ENCODE data around the gene TMEM151A.
"Not testable (repeated sequence)": the region's sequence is repeated elsewhere in the genome, so short reads cannot be mapped to it uniquely, and the experiment has no call there.

TMEM151A gene

GRCh38 chr11:66310803-66311440 is 19.2 kb downstream of the TMEM151A start:
- not testable (repeated sequence) for DNase-seq (ENCODE audit: low spot score); H3K4me3 ChIP-seq (ENCODE audit: low read length in 2 of 2); H3K27ac ChIP-seq (replicated peaks; ENCODE audit: low read length); H3K79me1 ChIP-seq (ENCODE audit: low read depth, low read length); H3K9me3 ChIP-seq (replicated peaks in 1 of 2; ENCODE audit: control insufficient read depth in 2 of 2, insufficient read depth in 1 of 2, low read depth in 1 of 2, low read length in 2 of 2); H2BK12ac ChIP-seq (ENCODE audit: low read length); H3K9ac ChIP-seq (ENCODE audit: low read depth, low read length, poor library complexity); H2BK5ac ChIP-seq (ENCODE audit: low read length); H3K23ac ChIP-seq (ENCODE audit: low read depth, low read length, poor library complexity); H3K4ac ChIP-seq (ENCODE audit: low read length); H3K18ac ChIP-seq (ENCODE audit: low read length); H3K4me1 ChIP-seq (ENCODE audit: control insufficient read depth in 2 of 2, insufficient read depth in 1 of 2, low read depth in 1 of 2, low read length in 2 of 2); H4K91ac ChIP-seq (ENCODE audit: low read depth, low read length, poor library complexity); H3K27me3 ChIP-seq (ENCODE audit: control insufficient read depth in 3 of 3, insufficient read depth in 3 of 3, low read depth in 1 of 3, low read length in 3 of 3); H2BK120ac ChIP-seq (ENCODE audit: low read depth, low read length); H4K8ac ChIP-seq (ENCODE audit: low read depth, low read length); H3K14ac ChIP-seq (ENCODE audit: low read length); H3K4me2 ChIP-seq (ENCODE audit: insufficient read depth, low read length, poor library complexity, severe bottlenecking); H3K36me3 ChIP-seq (replicated peaks in 1 of 2; ENCODE audit: control insufficient read depth in 2 of 2, insufficient read depth in 2 of 2, low read length in 2 of 2)
- Histone ChIP-seq H2AK5ac (ENCODE audit: low read depth, low read length) (peak overlapping the region; percentile 76), H2BK15ac (ENCODE audit: low read length) (peak overlapping the region; percentile 51), H2AFZ (ENCODE audit: low read length) (peak overlapping the region; percentile 93)
- WGBS, 2 donors (ENCODE audit: extremely low coverage in 2 of 2, insufficient read length in 2 of 2, insufficient replicate concordance in 1 of 2) = no CpG with 5 or more reads among the region's 18 CpGs

- Histone ChIP-seq H3K4me2 (ENCODE audit: insufficient read depth, low read length, poor library complexity, severe bottlenecking) (peak overlapping the region; percentile 64), H3K27ac (replicated peaks; ENCODE audit: low read length) (no peak overlapping the region), H3K79me1 (ENCODE audit: low read depth, low read length) (no peaks in the 10 kb centered on the region), H2AFZ (ENCODE audit: low read length) (peak overlapping the region; percentile 93), H2BK12ac (ENCODE audit: low read length) (no peak overlapping the region), H2AK5ac (ENCODE audit: low read depth, low read length) (peak overlapping the region; percentile 76), H3K14ac (ENCODE audit: low read length) (no peak overlapping the region), H3K4me1 (ENCODE audit: control insufficient read depth in 2 of 2, insufficient read depth in 1 of 2, low read depth in 1 of 2, low read length in 2 of 2) (peaks cover 8 to 9% of the 10 kb centered on the region in 2 donors), H2BK15ac (ENCODE audit: low read length) (peak overlapping the region; percentile 51), H4K91ac (ENCODE audit: low read depth, low read length, poor library complexity) (no peak overlapping the region), H3K36me3 (replicated peaks in 1 of 2; ENCODE audit: control insufficient read depth in 2 of 2, insufficient read depth in 2 of 2, low read length in 2 of 2) (no peaks in the 10 kb centered on the region), H2BK120ac (ENCODE audit: low read depth, low read length) (no peak overlapping the region), H3K4me3 (ENCODE audit: low read length in 2 of 2) (peak overlapping the region in 1 of 2 donors; percentile 56), H4K8ac (ENCODE audit: low read depth, low read length) (no peak overlapping the region), H3K4ac (ENCODE audit: low read length) (no peak overlapping the region), H3K23ac (ENCODE audit: low read depth, low read length, poor library complexity) (no peak overlapping the region), H3K27me3 (ENCODE audit: control insufficient read depth in 3 of 3, insufficient read depth in 3 of 3, low read depth in 1 of 3, low read length in 3 of 3) (peaks cover 0 to 4% (median 2%) of the 10 kb centered on the region in 3 experiments), H3K9ac (ENCODE audit: low read depth, low read length, poor library complexity) (no peak overlapping the region), H2BK5ac (ENCODE audit: low read length) (no peak overlapping the region), H3K18ac (ENCODE audit: low read length) (no peak overlapping the region), H3K9me3 (replicated peaks in 1 of 2; ENCODE audit: control insufficient read depth in 2 of 2, insufficient read depth in 1 of 2, low read depth in 1 of 2, low read length in 2 of 2) (no peaks in the 10 kb centered on the region)
- WGBS, 2 donors (ENCODE audit: extremely low coverage in 2 of 2, insufficient read length in 2 of 2, insufficient replicate concordance in 1 of 2) = no CpG with 5 or more reads among the region's 26 CpGs
- DNase-seq (ENCODE audit: low spot score) = no peak
These were observed 19.8 kb downstream of the TMEM151A start for GRCh38 chr11:66311470-66311964.

- H2AFZ ChIP-seq (ENCODE audit: low read length) = peak overlapping the region; percentile 93
- H2BK12ac ChIP-seq (ENCODE audit: low read length) = no peak overlapping the region
- WGBS, 2 donors (ENCODE audit: extremely low coverage in 2 of 2, insufficient read length in 2 of 2, insufficient replicate concordance in 1 of 2) = no CpG with 5 or more reads among the region's 44 CpGs
- no peaks in the 10 kb centered on the region for H3K9me3 ChIP-seq (replicated peaks in 1 of 2; ENCODE audit: control insufficient read depth in 2 of 2, insufficient read depth in 1 of 2, low read depth in 1 of 2, low read length in 2 of 2)
- H3K4me3 ChIP-seq (ENCODE audit: low read length in 2 of 2) = peak overlapping the region; percentile 56 to 82
- no peaks in the 10 kb centered on the region for H3K36me3 ChIP-seq (replicated peaks in 1 of 2; ENCODE audit: control insufficient read depth in 2 of 2, insufficient read depth in 2 of 2, low read length in 2 of 2)
- peak overlapping the region; percentile 65 for H3K27ac ChIP-seq (replicated peaks; ENCODE audit: low read length)
- no peaks in the 10 kb centered on the region for H3K79me1 ChIP-seq (ENCODE audit: low read depth, low read length)
- no peak overlapping the region for H4K91ac ChIP-seq (ENCODE audit: low read depth, low read length, poor library complexity)
- H3K9ac ChIP-seq (ENCODE audit: low read depth, low read length, poor library complexity) = peak overlapping the region; percentile 61
- peak overlapping the region; percentile 73 for H3K18ac ChIP-seq (ENCODE audit: low read length)
- H3K4ac ChIP-seq (ENCODE audit: low read length) = no peak overlapping the region
- H2BK5ac ChIP-seq (ENCODE audit: low read length) = no peak overlapping the region
- H2AK5ac ChIP-seq (ENCODE audit: low read depth, low read length) = no peak overlapping the region
- H3K23ac ChIP-seq (ENCODE audit: low read depth, low read length, poor library complexity) = no peak overlapping the region
- peaks cover 0 to 4% (median 2%) of the 10 kb centered on the region in 3 experiments for H3K27me3 ChIP-seq (ENCODE audit: control insufficient read depth in 3 of 3, insufficient read depth in 3 of 3, low read depth in 1 of 3, low read length in 3 of 3)
- peaks cover 8 to 13% of the 10 kb centered on the region in 2 donors for H3K4me1 ChIP-seq (ENCODE audit: control insufficient read depth in 2 of 2, insufficient read depth in 1 of 2, low read depth in 1 of 2, low read length in 2 of 2)
- no peak overlapping the region for H4K8ac ChIP-seq (ENCODE audit: low read depth, low read length)
- peak; percentile 92 for DNase-seq (ENCODE audit: low spot score)
- no peak overlapping the region for H2BK120ac ChIP-seq (ENCODE audit: low read depth, low read length)
- H3K4me2 ChIP-seq (ENCODE audit: insufficient read depth, low read length, poor library complexity, severe bottlenecking) = peak overlapping the region; percentile 64
- no peak overlapping the region for H3K14ac ChIP-seq (ENCODE audit: low read length)
- H2BK15ac ChIP-seq (ENCODE audit: low read length) = no peak overlapping the region
These were observed 20.4 kb downstream of the TMEM151A start for GRCh38 chr11:66311965-66312548.

- no peak overlapping the region for H3K4ac ChIP-seq (ENCODE audit: low read length)
- H3K23ac ChIP-seq (ENCODE audit: low read depth, low read length, poor library complexity) = peak overlapping the region; percentile 45
- WGBS, 2 donors (ENCODE audit: extremely low coverage in 2 of 2, insufficient read length in 2 of 2, insufficient replicate concordance in 1 of 2) = no CpG with 5 or more reads among the region's 52 CpGs
These were observed 21.0 kb downstream of the TMEM151A start for GRCh38 chr11:66312549-66313320.

More at GRCh38 chr11:66312549-66313320, 21.0 kb downstream of the TMEM151A start:
- Histone ChIP-seq H3K9ac (ENCODE audit: low read depth, low read length, poor library complexity) (peak overlapping the region; percentile 64), H2BK15ac (ENCODE audit: low read length) (peak overlapping the region; percentile 96), H3K4me1 (ENCODE audit: control insufficient read depth in 2 of 2, insufficient read depth in 1 of 2, low read depth in 1 of 2, low read length in 2 of 2) (peaks cover 15 to 20% of the 10 kb centered on the region in 2 donors), H3K18ac (ENCODE audit: low read length) (peak overlapping the region; percentile 96), H3K27me3 (ENCODE audit: control insufficient read depth in 3 of 3, insufficient read depth in 3 of 3, low read depth in 1 of 3, low read length in 3 of 3) (peaks cover 0 to 2% (median 0%) of the 10 kb centered on the region in 3 experiments), H4K8ac (ENCODE audit: low read depth, low read length) (peak overlapping the region; percentile 70), H3K14ac (ENCODE audit: low read length) (no peak overlapping the region), H2BK120ac (ENCODE audit: low read depth, low read length) (no peak overlapping the region), H3K27ac (replicated peaks; ENCODE audit: low read length) (peak overlapping the region; percentile 93), H2BK12ac (ENCODE audit: low read length) (no peak overlapping the region), H3K36me3 (replicated peaks in 1 of 2; ENCODE audit: control insufficient read depth in 2 of 2, insufficient read depth in 2 of 2, low read length in 2 of 2) (no peaks in the 10 kb centered on the region), H3K4me3 (ENCODE audit: low read length in 2 of 2) (peak overlapping the region; percentile 56 to 82), H3K4me2 (ENCODE audit: insufficient read depth, low read length, poor library complexity, severe bottlenecking) (peak overlapping the region; percentile 64), H4K91ac (ENCODE audit: low read depth, low read length, poor library complexity) (no peak overlapping the region), H3K9me3 (replicated peaks in 1 of 2; ENCODE audit: control insufficient read depth in 2 of 2, insufficient read depth in 1 of 2, low read depth in 1 of 2, low read length in 2 of 2) (no peaks in the 10 kb centered on the region), H3K79me1 (ENCODE audit: low read depth, low read length) (no peaks in the 10 kb centered on the region), H2AK5ac (ENCODE audit: low read depth, low read length) (no peak overlapping the region), H2AFZ (ENCODE audit: low read length) (peak overlapping the region; percentile 93), H2BK5ac (ENCODE audit: low read length) (no peak overlapping the region)
- peak; percentile 98 for DNase-seq (ENCODE audit: low spot score)
